K562 (cell line): ENCODE measurements around the gene MPG. TPM values are rescaled to one million over a fixed set of nuclear protein-coding genes. Genes with fewer than 3 reads are reported as not detected.

Source experiments
- ADNP ChIP-seq: fragments of 200-800 bp; sonication (Bioruptor generic); IDR thresholded peaks from 2 replicates; pipeline ENCODE4 v1.6.1; 2016; ENCODE audit warnings: missing genetic modification characterization, missing compliant biosample characterization
- ATF7 ChIP-seq: fragments of 450-650 bp; IDR thresholded peaks from 2 replicates; pipeline ENCODE4 v1.7.1; 2014; ENCODE audit warnings: mild to moderate bottlenecking, moderate library complexity
- CBFA2T3 ChIP-seq: fragments of 450-650 bp; IDR thresholded peaks from 2 replicates; pipeline ENCODE4 v1.6.1; 2017
- CBX1 ChIP-seq: sonication (generic); IDR thresholded peaks from 2 replicates; pipeline ENCODE4 v1.6.1; 2016; ENCODE audit warnings: antibody characterized with exemption, low read depth, mild to moderate bottlenecking
- CSDE1 ChIP-seq, 2 experiments: fragments of 450-650 bp; IDR thresholded peaks; 2 replicates each; pipeline ENCODE4 v1.6.1; 2016; ENCODE audit warnings: mild to moderate bottlenecking in 1 of 2
- CXXC5 ChIP-seq: fragments of 250-450 bp; sonication (Bioruptor Pico); IDR thresholded peaks from 2 replicates; pipeline ENCODE4 v1.8.0; 2022; ENCODE audit warnings: inconsistent platforms, mild to moderate bottlenecking, moderate library complexity
- EP400 ChIP-seq: fragments of 450-650 bp; IDR thresholded peaks from 2 replicates; pipeline ENCODE4 v1.6.1; 2017; ENCODE audit warnings: antibody characterized with exemption, mild to moderate bottlenecking, moderate library complexity
- FOXK1 ChIP-seq: sonication (generic); formaldehyde crosslinking; IDR thresholded peaks from 2 replicates; pipeline ENCODE4 v1.8.0; 2022; ENCODE audit warnings: missing genetic modification reagents, mild to moderate bottlenecking, borderline replicate concordance
- FOXP1 ChIP-seq: sonication (generic); formaldehyde crosslinking; IDR thresholded peaks from 2 replicates; pipeline ENCODE4 v1.8.0; 2022; ENCODE audit warnings: mild to moderate bottlenecking, missing genetic modification reagents
- GABPA ChIP-seq: fragments of 200-800 bp; sonication (Bioruptor generic); conservative IDR thresholded peaks from 2 replicates; pipeline ENCODE4 v1.6.1; 2016; ENCODE audit warnings: low read depth, missing genetic modification characterization, missing compliant biosample characterization
- GATAD2B ChIP-seq: fragments of 450-650 bp; IDR thresholded peaks from 2 replicates; pipeline ENCODE4 v1.6.1; 2017; ENCODE audit warnings: mild to moderate bottlenecking, borderline replicate concordance
- KLF13 ChIP-seq: fragments of 450-650 bp; IDR thresholded peaks from 2 replicates; pipeline ENCODE4 v1.6.1; 2016; ENCODE audit warnings: missing genetic modification characterization, low read depth, mild to moderate bottlenecking, missing compliant biosample characterization, moderate library complexity, borderline replicate concordance
- KLF16 ChIP-seq: IDR thresholded peaks from 2 replicates; pipeline ENCODE4 v1.6.1; 2016; ENCODE audit warnings: antibody characterized with exemption
- MAZ ChIP-seq, 2 experiments: fragments of 450-650 bp in 1 of 2; sonication (generic) in 1 of 2; formaldehyde crosslinking; IDR thresholded peaks in 1 of 2; conservative IDR thresholded peaks in 1 of 2; 2 replicates each; pipeline versions ENCODE4 v1.4.0 to v1.5.0; 2020; ENCODE audit warnings: mild to moderate bottlenecking in 1 of 2, missing genetic modification reagents in 1 of 2
- NBN ChIP-seq: fragments of 450-650 bp; IDR thresholded peaks from 2 replicates; pipeline ENCODE4 v1.6.1; 2016; ENCODE audit warnings: low read depth, mild to moderate bottlenecking
- SIN3A ChIP-seq, 2 experiments: fragments of 150-350 bp in 1 of 2; IDR thresholded peaks; 2 replicates each; pipeline ENCODE4 v1.6.1; 2011 to 2016; ENCODE audit warnings: borderline replicate concordance in 2 of 2, low read depth in 2 of 2, low read length in 2 of 2, mild to moderate bottlenecking in 2 of 2, moderate library complexity in 2 of 2; ENCODE audit not compliant: control insufficient read depth in 1 of 2
- SREBF1 ChIP-seq: fragments of 150-350 bp; IDR thresholded peaks from 2 replicates; pipeline ENCODE4 v1.6.1; 2014; ENCODE audit warnings: antibody characterized with exemption, low read depth, low read length, borderline replicate concordance
- TARDBP ChIP-seq: fragments of 450-650 bp; IDR thresholded peaks from 2 replicates; pipeline ENCODE4 v1.6.1; 2016
- polyA plus RNA-seq, 8 experiments: library from polyadenylated mRNA; depleted of rRNA in 4 of 8; stranded (reverse) in 5 of 8; unstranded in 3 of 8; fragments of >200 nt; fragmentation: Nextera tagmentation in 2 of 8; fragmentation: Illumina TruSeq in 1 of 8; extraction: Ambion mirVana in 2 of 8; extraction: Trizol in 1 of 8; gene quantifications; 2 replicates each; pipeline versions ENCODE4 v1.2.1 to v1.2.3, GENCODE V29; 2011 to 2014; ENCODE audit warnings: inconsistent platforms in 1 of 8, missing spikeins in 1 of 8
- total RNA-seq, 7 experiments: library from RNA; depleted of rRNA in 6 of 7; stranded (reverse); fragments of >200 nt in 6 of 7; fragmentation: Illumina TruSeq in 2 of 7; extraction: Trizol in 2 of 7; gene quantifications; 2 replicates each; pipeline versions ENCODE4 v1.2.1 to v1.2.3, GENCODE V29; 2011 to 2021; ENCODE audit warnings: low replicate concordance in 1 of 7
- TF ChIP-seq, protein P1 (sequence below): IDR thresholded peaks from 2 replicates; pipeline ENCODE4 v1.6.1; 2011; ENCODE audit not compliant: insufficient read length; ENCODE audit errors: extremely low read depth
- TF ChIP-seq, protein P2 (sequence below): fragments of 250-450 bp; sonication (Bioruptor Pico); IDR thresholded peaks from 2 replicates; pipeline ENCODE4 v1.5.0; 2021
- TF ChIP-seq, protein P3 (sequence below): IDR thresholded peaks from 3 replicates; pipeline ENCODE4 v1.6.1; 2011; ENCODE audit warnings: borderline replicate concordance, mild to moderate bottlenecking; ENCODE audit not compliant: insufficient read length, insufficient read depth
- TF ChIP-seq, protein P4 (sequence below), 2 experiments: fragments of 450-650 bp; IDR thresholded peaks; 2 replicates each; pipeline ENCODE4 v1.6.1; 2016
- TF ChIP-seq, protein P5 (sequence below): fragments of 250-450 bp; sonication (Bioruptor Pico); IDR thresholded peaks from 2 replicates; pipeline ENCODE4 v1.8.0; 2022; ENCODE audit warnings: inconsistent platforms

Gene MPG
- total and polyA plus RNA-seq, 9 of the 15 experiments (the other 6 are each of a cell fraction or from before 2014, with no cell fraction given), result 0.42 to 226 (median 36.2) TPM

DNA sequence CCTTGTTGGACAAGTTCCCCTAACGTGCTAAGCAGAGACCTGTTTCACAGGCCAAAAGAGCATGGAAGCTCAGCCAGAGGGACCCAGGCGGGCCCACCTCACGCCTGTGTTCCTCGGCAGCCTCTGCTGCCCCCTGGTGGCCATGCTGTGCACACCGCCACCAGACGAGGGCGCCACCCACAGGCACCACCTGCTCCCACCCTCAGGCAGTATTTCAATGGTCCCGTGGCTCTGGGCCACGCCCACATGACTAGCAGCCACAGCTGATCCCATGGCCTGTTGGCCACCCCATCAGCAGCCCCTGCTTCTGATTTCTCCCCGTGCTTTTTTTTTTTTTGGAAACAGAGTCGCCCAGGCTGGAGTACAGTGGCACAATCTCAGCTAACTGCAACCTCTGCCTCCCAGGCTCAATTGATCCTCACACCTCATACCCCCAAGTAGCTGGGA is 18.9 kb downstream of the MPG start (continued):
- TF ChIP-seq SIN3A (IDR thresholded peaks at IDR 0.05; ENCODE audit: borderline replicate concordance in 2 of 2, control insufficient read depth in 1 of 2, low read depth in 2 of 2, low read length in 2 of 2) (peak; percentile 80 to 95), CXXC5 (peak; percentile 72), FOXK1 (0 out of 2 replicates have a peak, but pooled peaks have one; percentile 59), KLF16 (peak; percentile 61), ATF7 (peak; percentile 77), GABPA (tag) (no peak), CBFA2T3 (peak; percentile 40), SREBF1 (peak; percentile 61; the same call in 1 of the 2 replicates), CSDE1 (IDR thresholded peaks at IDR 0.05) (no peak), MAZ (CRISPR knock-in tag; conservative IDR thresholded peaks at IDR 0.05 in 1 of 2, IDR thresholded peaks at IDR 0.05 in 1 of 2) (peak; percentile 79 to 92), CBX1 (peak; percentile 91), NBN (peak; percentile 70; the same call in 1 of the 2 replicates), ADNP (peak; percentile 88), EP400 (peak; percentile 51; the same call in 1 of the 2 replicates), TARDBP (0 out of 2 replicates have a peak, but pooled peaks have one; percentile 66), FOXP1 (CRISPR knock-in tag) (no peak), GATAD2B (no peak; the same call in none of the 2 replicates), KLF13 (tag) (peak; percentile 95)
- TF ChIP-seq, protein P1, sequence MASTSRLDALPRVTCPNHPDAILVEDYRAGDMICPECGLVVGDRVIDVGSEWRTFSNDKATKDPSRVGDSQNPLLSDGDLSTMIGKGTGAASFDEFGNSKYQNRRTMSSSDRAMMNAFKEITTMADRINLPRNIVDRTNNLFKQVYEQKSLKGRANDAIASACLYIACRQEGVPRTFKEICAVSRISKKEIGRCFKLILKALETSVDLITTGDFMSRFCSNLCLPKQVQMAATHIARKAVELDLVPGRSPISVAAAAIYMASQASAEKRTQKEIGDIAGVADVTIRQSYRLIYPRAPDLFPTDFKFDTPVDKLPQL, result no peak
- TF ChIP-seq, protein P2, sequence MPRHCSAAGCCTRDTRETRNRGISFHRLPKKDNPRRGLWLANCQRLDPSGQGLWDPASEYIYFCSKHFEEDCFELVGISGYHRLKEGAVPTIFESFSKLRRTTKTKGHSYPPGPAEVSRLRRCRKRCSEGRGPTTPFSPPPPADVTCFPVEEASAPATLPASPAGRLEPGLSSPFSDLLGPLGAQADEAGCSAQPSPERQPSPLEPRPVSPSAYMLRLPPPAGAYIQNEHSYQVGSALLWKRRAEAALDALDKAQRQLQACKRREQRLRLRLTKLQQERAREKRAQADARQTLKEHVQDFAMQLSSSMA (CRISPR knock-in tag), result no peak
- TF ChIP-seq, protein P3, sequence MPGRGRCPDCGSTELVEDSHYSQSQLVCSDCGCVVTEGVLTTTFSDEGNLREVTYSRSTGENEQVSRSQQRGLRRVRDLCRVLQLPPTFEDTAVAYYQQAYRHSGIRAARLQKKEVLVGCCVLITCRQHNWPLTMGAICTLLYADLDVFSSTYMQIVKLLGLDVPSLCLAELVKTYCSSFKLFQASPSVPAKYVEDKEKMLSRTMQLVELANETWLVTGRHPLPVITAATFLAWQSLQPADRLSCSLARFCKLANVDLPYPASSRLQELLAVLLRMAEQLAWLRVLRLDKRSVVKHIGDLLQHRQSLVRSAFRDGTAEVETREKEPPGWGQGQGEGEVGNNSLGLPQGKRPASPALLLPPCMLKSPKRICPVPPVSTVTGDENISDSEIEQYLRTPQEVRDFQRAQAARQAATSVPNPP, result no peak
- TF ChIP-seq, protein P4, sequence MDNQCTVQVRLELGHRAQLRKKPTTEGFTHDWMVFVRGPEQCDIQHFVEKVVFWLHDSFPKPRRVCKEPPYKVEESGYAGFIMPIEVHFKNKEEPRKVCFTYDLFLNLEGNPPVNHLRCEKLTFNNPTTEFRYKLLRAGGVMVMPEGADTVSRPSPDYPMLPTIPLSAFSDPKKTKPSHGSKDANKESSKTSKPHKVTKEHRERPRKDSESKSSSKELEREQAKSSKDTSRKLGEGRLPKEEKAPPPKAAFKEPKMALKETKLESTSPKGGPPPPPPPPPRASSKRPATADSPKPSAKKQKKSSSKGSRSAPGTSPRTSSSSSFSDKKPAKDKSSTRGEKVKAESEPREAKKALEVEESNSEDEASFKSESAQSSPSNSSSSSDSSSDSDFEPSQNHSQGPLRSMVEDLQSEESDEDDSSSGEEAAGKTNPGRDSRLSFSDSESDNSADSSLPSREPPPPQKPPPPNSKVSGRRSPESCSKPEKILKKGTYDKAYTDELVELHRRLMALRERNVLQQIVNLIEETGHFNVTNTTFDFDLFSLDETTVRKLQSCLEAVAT (IDR thresholded peaks at IDR 0.05), result peak in 1 of 2 experiments; percentile 94; a peak in 2 of 4 replicates
- TF ChIP-seq, protein P5, sequence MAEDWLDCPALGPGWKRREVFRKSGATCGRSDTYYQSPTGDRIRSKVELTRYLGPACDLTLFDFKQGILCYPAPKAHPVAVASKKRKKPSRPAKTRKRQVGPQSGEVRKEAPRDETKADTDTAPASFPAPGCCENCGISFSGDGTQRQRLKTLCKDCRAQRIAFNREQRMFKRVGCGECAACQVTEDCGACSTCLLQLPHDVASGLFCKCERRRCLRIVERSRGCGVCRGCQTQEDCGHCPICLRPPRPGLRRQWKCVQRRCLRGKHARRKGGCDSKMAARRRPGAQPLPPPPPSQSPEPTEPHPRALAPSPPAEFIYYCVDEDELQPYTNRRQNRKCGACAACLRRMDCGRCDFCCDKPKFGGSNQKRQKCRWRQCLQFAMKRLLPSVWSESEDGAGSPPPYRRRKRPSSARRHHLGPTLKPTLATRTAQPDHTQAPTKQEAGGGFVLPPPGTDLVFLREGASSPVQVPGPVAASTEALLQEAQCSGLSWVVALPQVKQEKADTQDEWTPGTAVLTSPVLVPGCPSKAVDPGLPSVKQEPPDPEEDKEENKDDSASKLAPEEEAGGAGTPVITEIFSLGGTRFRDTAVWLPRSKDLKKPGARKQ (CRISPR knock-in tag), result no peak
